CD8-positive, alpha-beta memory T cell (primary cell): ENCODE measurements around the gene A1BG. TPM values are rescaled to one million over a fixed set of nuclear protein-coding genes. Genes with fewer than 3 reads are reported as not detected.
"Not testable (repeated sequence)": the region's sequence is repeated elsewhere in the genome, so short reads cannot be mapped to it uniquely, and the experiment has no call there.

Experiments
- CTCF ChIA-PET: fragments of 350-600 bp; sonication (Branson Sonifier 250); formaldehyde crosslinking; loops from one replicate; lab custom pipeline; 2021; ENCODE audit warnings: antibody characterized with exemption; lab: Charles Lee
- POLR2A ChIA-PET: fragments of 350-600 bp; sonication (Branson Sonifier 250); formaldehyde crosslinking; loops from one replicate; lab custom pipeline; 2021; ENCODE audit warnings: antibody characterized with exemption; lab: Charles Lee
- DNase-seq, 5 donors: peaks; one replicate each; pipeline versions ENCODE4 v3.0.0 to v3.0.0-alpha.2; 2020 to 2022; ENCODE audit warnings: mixed read lengths in 1 of 5
- H3K27ac ChIP-seq: one replicate; pipeline ENCODE4 v1.7.0; 2013; ENCODE audit warnings: low read depth, mild to moderate bottlenecking, low read length, moderate library complexity
- H3K27me3 ChIP-seq: 2 replicates; pipeline ENCODE4 v1.7.0; 2013; ENCODE audit warnings: low read length, mild to moderate bottlenecking; ENCODE audit not compliant: insufficient read depth, poor library complexity, severe bottlenecking
- H3K36me3 ChIP-seq: 2 replicates; pipeline ENCODE4 v1.7.0; 2013; ENCODE audit warnings: mild to moderate bottlenecking, low read length, moderate library complexity; ENCODE audit not compliant: insufficient read depth
- H3K4me1 ChIP-seq: 2 replicates; pipeline ENCODE4 v1.7.0; 2013; ENCODE audit warnings: mild to moderate bottlenecking, low read length, moderate library complexity; ENCODE audit not compliant: insufficient read depth
- H3K4me3 ChIP-seq: 2 replicates; pipeline ENCODE4 v1.7.0; 2013; ENCODE audit warnings: mild to moderate bottlenecking, low read length
- H3K9me3 ChIP-seq: 2 replicates; pipeline ENCODE4 v1.7.0; 2013; ENCODE audit warnings: mild to moderate bottlenecking, low read length
- H3K27ac Mint-ChIP-seq, 8 donors: one replicate each; pipeline ENCODE4 v1.8.0; 2020 to 2021; ENCODE audit warnings: mixed read lengths in 8 of 8, mild to moderate bottlenecking in 6 of 8, inconsistent platforms in 3 of 8, moderate library complexity in 3 of 8
- H3K27me3 Mint-ChIP-seq, 2 donors: one replicate each; pipeline ENCODE4 v1.8.0; 2020 to 2021; ENCODE audit warnings: mixed read lengths in 2 of 2, mild to moderate bottlenecking in 1 of 2, moderate library complexity in 1 of 2
- H3K36me3 Mint-ChIP-seq, 3 donors: one replicate each; pipeline ENCODE4 v1.8.0; 2020 to 2021; ENCODE audit warnings: mixed read lengths in 3 of 3, inconsistent platforms in 1 of 3, mild to moderate bottlenecking in 1 of 3
- H3K4me1 Mint-ChIP-seq, 3 donors: one replicate each; pipeline ENCODE4 v1.8.0; 2020 to 2021; ENCODE audit warnings: mixed read lengths in 3 of 3, inconsistent platforms in 1 of 3, mild to moderate bottlenecking in 1 of 3
- H3K4me3 Mint-ChIP-seq, 7 donors: one replicate each; pipeline ENCODE4 v1.8.0; 2020 to 2021; ENCODE audit warnings: mixed read lengths in 7 of 7, mild to moderate bottlenecking in 6 of 7, moderate library complexity in 4 of 7, inconsistent platforms in 2 of 7
- H3K9me3 Mint-ChIP-seq, 5 donors: one replicate each; pipeline ENCODE4 v1.8.0; 2020 to 2022; ENCODE audit warnings: mixed read lengths in 5 of 5, mild to moderate bottlenecking in 3 of 5, moderate library complexity in 2 of 5, inconsistent platforms in 1 of 5
- polyA plus RNA-seq: library from polyadenylated mRNA; unstranded; fragments of 300-500 nt; fragmentation: Illumina TruSeq; gene quantifications from one replicate; pipeline ENCODE4 v1.2.3, GENCODE V29; 2021
- total RNA-seq, 2 experiments: library from RNA; stranded (reverse); gene quantifications; one replicate each; pipeline ENCODE4 v1.2.3, GENCODE V29; 2021

The A1BG gene
- total and polyA plus RNA-seq, 3 experiments from 2014 or later = 16.8 to 70.8 (median 18.1) TPM

GRCh38 chr19:58348080-58348479, 5.2 kb downstream of the A1BG start:
- ChIA-PET CTCF (interaction anchor here (1.7 to 2.0 kb wide), 2 partner anchors 14 to 41 kb away, joined by 4 to 13 read pairs; partner anchors contain the start of gene ZNF497), POLR2A (interaction anchor here (1.2 to 2.3 kb wide), 7 partner anchors 8 to 165 kb away, joined by 3 to 16 read pairs (median 5); partner anchors contain the start of genes ZNF274 and ZNF497)
- H3K9me3 Mint-ChIP-seq, DNase-seq, H3K36me3 ChIP-seq, H3K27me3 ChIP-seq, H3K9me3 ChIP-seq, H3K27me3 Mint-ChIP-seq: not testable (repeated sequence)
- H3K36me3 Mint-ChIP-seq = peaks cover 0 to 16% (median 5%) of the 10 kb centered on the region in 3 donors
- peak overlapping the region; percentile 43 for H3K27ac ChIP-seq
- H3K4me3 Mint-ChIP-seq = peak overlapping the region; percentile 91 to 97 (median 93)
- H3K27ac Mint-ChIP-seq = peak overlapping the region in 7 of 8 donors; percentile 86 to 96 (median 90)
- H3K4me3 ChIP-seq = peak overlapping the region; percentile 72
- H3K4me1 ChIP-seq = peaks cover 19% of the 10 kb centered on the region
- H3K4me1 Mint-ChIP-seq = peaks cover 27 to 40% (median 32%) of the 10 kb centered on the region in 3 donors

DNA sequence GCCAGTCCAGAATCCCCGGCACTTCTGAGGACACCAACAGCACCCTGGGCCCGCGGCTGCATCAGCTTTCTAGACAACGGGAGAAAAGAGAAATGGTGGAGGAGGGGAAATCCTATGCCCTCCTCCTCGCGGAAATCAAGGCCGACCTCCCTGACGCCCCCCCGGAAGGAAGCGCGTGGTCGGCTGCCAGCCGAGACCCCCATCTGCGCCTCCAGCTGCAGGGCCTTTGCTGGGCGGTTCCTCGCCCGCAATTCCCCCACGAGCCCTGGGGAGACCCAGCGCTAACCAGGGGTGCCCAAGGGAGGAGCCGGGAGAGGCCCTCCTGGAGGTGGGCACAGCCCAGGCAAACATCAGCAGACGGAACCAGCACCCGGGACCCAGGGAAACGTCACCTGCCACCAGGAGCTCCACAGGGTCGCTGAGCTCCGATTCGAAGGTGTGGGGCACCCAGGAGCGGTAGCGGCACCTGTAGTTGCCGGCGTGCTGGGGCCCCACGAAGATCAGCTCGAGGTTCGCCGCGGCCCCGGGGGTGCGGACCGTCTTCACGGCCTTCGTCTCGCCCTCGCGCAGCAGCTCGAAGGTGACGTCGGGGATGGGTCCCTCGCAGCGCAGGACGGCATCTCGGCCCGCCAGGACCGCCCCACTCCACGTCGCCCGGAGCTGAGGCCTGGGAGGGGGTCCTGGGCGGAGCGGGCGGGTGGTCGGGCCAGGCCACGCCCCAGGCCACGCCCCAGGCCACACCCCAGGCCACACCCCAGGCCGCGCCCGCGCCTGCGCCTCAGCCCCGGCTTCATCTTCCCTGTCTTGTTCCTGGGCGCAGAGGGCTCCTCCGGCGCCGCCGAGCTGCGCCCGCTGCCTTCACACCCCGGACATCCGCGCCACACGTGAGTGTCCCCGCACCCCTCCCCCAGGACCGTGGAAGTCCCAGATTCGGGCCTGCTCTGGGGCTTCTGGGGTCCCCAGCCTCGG, 6.0 kb downstream of the A1BG start:
- H3K4me1 ChIP-seq = peaks cover 19% of the 10 kb centered on the region
- Mint-ChIP-seq H3K36me3 (peaks cover 0 to 16% (median 7%) of the 10 kb centered on the region in 3 donors), H3K4me1 (peaks cover 26 to 36% (median 32%) of the 10 kb centered on the region in 3 donors), H3K9me3 (no peaks in the 10 kb centered on the region), H3K4me3 (peak overlapping the region; percentile 91 to 97 (median 93)), H3K27ac (peak overlapping the region; percentile 86 to 96 (median 90)), H3K27me3 (no peaks in the 10 kb centered on the region)
- H3K9me3 ChIP-seq = no peaks in the 10 kb centered on the region
- H3K27me3 ChIP-seq = no peaks in the 10 kb centered on the region
- ChIA-PET POLR2A (interaction anchor here (0.6 to 2.3 kb wide), 11 partner anchors 9 to 620 kb away, joined by 3 to 16 read pairs (median 5); partner anchors contain the start of genes ZBTB45, ZNF274, ZNF497 and ZNF671), CTCF (interaction anchor here (0.8 to 2.0 kb wide), 3 partner anchors 15 to 172 kb away, joined by 3 to 13 read pairs (median 4); partner anchors contain the start of gene ZNF497)
- peak overlapping the region; percentile 67 for H3K27ac ChIP-seq
- H3K4me3 ChIP-seq = peak overlapping the region; percentile 72
- DNase-seq = peak; percentile 44 to 85 (median 71)
- no peaks in the 10 kb centered on the region for H3K36me3 ChIP-seq

GRCh38 chr19:58345558-58345957, 7.7 kb downstream of the A1BG start:
- peak overlapping the region; percentile 75 to 94 (median 91) for H3K4me3 Mint-ChIP-seq
- Histone ChIP-seq H3K4me1 (peaks cover 19% of the 10 kb centered on the region), H3K4me3 (no peak overlapping the region), H3K36me3 (no peaks in the 10 kb centered on the region), H3K27ac (no peak overlapping the region), H3K27me3 (no peaks in the 10 kb centered on the region), H3K9me3 (no peaks in the 10 kb centered on the region)
- peaks cover 26 to 36% (median 32%) of the 10 kb centered on the region in 3 donors for H3K4me1 Mint-ChIP-seq
- peak overlapping the region; percentile 67 to 94 (median 83) for H3K27ac Mint-ChIP-seq
- POLR2A ChIA-PET = no interaction called here
- CTCF ChIA-PET = no interaction called here
- peaks cover 3 to 17% (median 15%) of the 10 kb centered on the region in 3 donors for H3K36me3 Mint-ChIP-seq
- no peaks in the 10 kb centered on the region for H3K9me3 Mint-ChIP-seq
- no peak for DNase-seq
- no peaks in the 10 kb centered on the region for H3K27me3 Mint-ChIP-seq

- H3K4me1 Mint-ChIP-seq = peaks cover 5 to 6% (median 6%) of the 10 kb centered on the region in 3 donors
- Histone ChIP-seq H3K27me3 (no peaks in the 10 kb centered on the region), H3K4me1 (no peaks in the 10 kb centered on the region), H3K9me3 (no peaks in the 10 kb centered on the region), H3K27ac (no peak overlapping the region), H3K4me3 (no peak overlapping the region), H3K36me3 (peaks cover 7% of the 10 kb centered on the region)
- DNase-seq = peak in 1 of 5 donors; percentile 45
- peaks cover 16 to 59% (median 29%) of the 10 kb centered on the region in 3 donors for H3K36me3 Mint-ChIP-seq
- H3K9me3 Mint-ChIP-seq = no peaks in the 10 kb centered on the region
- no peak overlapping the region for H3K27ac Mint-ChIP-seq
- no peak overlapping the region for H3K4me3 Mint-ChIP-seq
- CTCF ChIA-PET = no interaction called here
- POLR2A ChIA-PET = no interaction called here
- no peaks in the 10 kb centered on the region for H3K27me3 Mint-ChIP-seq
Measured at GRCh38 chr19:58338825-58339558, 14.3 kb downstream of the A1BG start.

- Mint-ChIP-seq H3K27ac (peak overlapping the region in 1 of 8 donors; percentile 36), H3K4me3 (no peak overlapping the region), H3K4me1 (peaks cover 5 to 6% (median 6%) of the 10 kb centered on the region in 3 donors), H3K9me3 (no peaks in the 10 kb centered on the region), H3K36me3 (peaks cover 16 to 58% (median 29%) of the 10 kb centered on the region in 3 donors), H3K27me3 (no peaks in the 10 kb centered on the region)
- H3K4me1 ChIP-seq = no peaks in the 10 kb centered on the region
- no peaks in the 10 kb centered on the region for H3K27me3 ChIP-seq
- ChIA-PET CTCF (no interaction called here), POLR2A (no interaction called here)
- H3K4me3 ChIP-seq = no peak overlapping the region
- no peaks in the 10 kb centered on the region for H3K9me3 ChIP-seq
- no peak overlapping the region for H3K27ac ChIP-seq
- DNase-seq = no peak
- H3K36me3 ChIP-seq = peaks cover 7% of the 10 kb centered on the region
Measured at GRCh38 chr19:58338336-58338735, 15.0 kb downstream of the A1BG start.

DNA sequence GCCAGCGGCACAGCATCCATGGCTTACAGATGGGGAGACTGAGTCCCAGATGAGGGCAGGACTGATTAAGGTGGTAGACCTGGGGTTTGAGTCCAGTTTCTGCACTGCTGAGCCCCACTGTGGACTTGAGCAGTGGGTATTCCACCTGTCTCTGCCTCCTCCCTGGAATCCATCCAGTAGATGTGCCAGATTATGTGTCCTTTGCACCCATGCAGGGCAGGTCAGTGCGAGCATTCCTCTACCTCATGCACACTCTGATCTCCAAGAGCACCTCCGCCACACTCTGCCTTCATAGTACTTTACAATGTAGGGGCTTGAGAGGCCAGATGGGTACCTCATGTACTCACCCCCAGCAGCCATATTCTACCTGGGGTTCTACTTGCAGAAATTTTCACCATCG, 16.5 kb downstream of the A1BG start:
- Mint-ChIP-seq H3K27ac (no peak overlapping the region), H3K27me3 (no peaks in the 10 kb centered on the region), H3K9me3 (no peaks in the 10 kb centered on the region), H3K4me1 (peaks cover 5 to 6% (median 6%) of the 10 kb centered on the region in 3 donors), H3K4me3 (no peak overlapping the region), H3K36me3 (peaks cover 16 to 59% (median 23%) of the 10 kb centered on the region in 3 donors)
- H3K4me1 ChIP-seq = no peaks in the 10 kb centered on the region
- peaks cover 7% of the 10 kb centered on the region for H3K36me3 ChIP-seq
- POLR2A ChIA-PET = no interaction called here
- no peak overlapping the region for H3K27ac ChIP-seq
- no peaks in the 10 kb centered on the region for H3K9me3 ChIP-seq
- H3K4me3 ChIP-seq = no peak overlapping the region
- CTCF ChIA-PET = no interaction called here
- no peak for DNase-seq
- H3K27me3 ChIP-seq = no peaks in the 10 kb centered on the region

GRCh38 chr19:58336216-58336615, 17.1 kb downstream of the A1BG start:
- CTCF ChIA-PET = no interaction called here
- peaks cover 5 to 6% (median 6%) of the 10 kb centered on the region in 3 donors for H3K4me1 Mint-ChIP-seq
- Histone ChIP-seq H3K36me3 (peaks cover 7% of the 10 kb centered on the region), H3K4me3 (no peak overlapping the region), H3K9me3 (no peaks in the 10 kb centered on the region), H3K4me1 (no peaks in the 10 kb centered on the region), H3K27ac (no peak overlapping the region), H3K27me3 (no peaks in the 10 kb centered on the region)
- no peak for DNase-seq
- no peak overlapping the region for H3K4me3 Mint-ChIP-seq
- H3K27ac Mint-ChIP-seq = peak overlapping the region in 1 of 8 donors; percentile 60
- H3K36me3 Mint-ChIP-seq = peaks cover 16 to 56% (median 20%) of the 10 kb centered on the region in 3 donors
- POLR2A ChIA-PET = no interaction called here
- H3K9me3 Mint-ChIP-seq = no peaks in the 10 kb centered on the region
- no peaks in the 10 kb centered on the region for H3K27me3 Mint-ChIP-seq
